ENCODE data around the gene CPEB2.

CPEB2 gene

GRCh38 chr4:15018361-15018760 lies 16.1 kb downstream of the CPEB2 start:
- Histone ChIP-seq H3K9me3 (ENCODE audit: control insufficient read depth, insufficient read depth, low read length) (no peaks in the 10 kb centered on the region), H3F3A (ENCODE audit: control insufficient read depth, insufficient read depth) (no peaks in the 10 kb centered on the region), H3K27me3 (ENCODE audit: control insufficient read depth, low read length) (no peaks in the 10 kb centered on the region), H3K4me2 (ENCODE audit: low read length) (no peak overlapping the region), H3K4me1 (ENCODE audit: control insufficient read depth, low read length) (no peaks in the 10 kb centered on the region), H3K4me3 (ENCODE audit: low read length) (no peak overlapping the region), H3K36me3 (ENCODE audit: control insufficient read depth, low read length) (peaks cover 13% of the 10 kb centered on the region), H3K79me2 (ENCODE audit: control insufficient read depth, low read length) (no peaks in the 10 kb centered on the region), H3K27ac (ENCODE audit: low read depth, low read length) (no peak overlapping the region), H4K20me1 (ENCODE audit: control insufficient read depth, insufficient read depth, low read depth, low read length) (no peaks in the 10 kb centered on the region), H3K9me2 (replicated peaks; ENCODE audit: control insufficient read depth, low read length) (no peaks in the 10 kb centered on the region)
- TF ChIP-seq CTCF (IDR thresholded peaks at IDR 0.05; ENCODE audit: low read depth, low read length, poor library complexity, severe bottlenecking) (no peak), EZH2phosphoT487 (IDR thresholded peaks at IDR 0.05; ENCODE audit: borderline replicate concordance, low read length) (no peak)

DNA sequence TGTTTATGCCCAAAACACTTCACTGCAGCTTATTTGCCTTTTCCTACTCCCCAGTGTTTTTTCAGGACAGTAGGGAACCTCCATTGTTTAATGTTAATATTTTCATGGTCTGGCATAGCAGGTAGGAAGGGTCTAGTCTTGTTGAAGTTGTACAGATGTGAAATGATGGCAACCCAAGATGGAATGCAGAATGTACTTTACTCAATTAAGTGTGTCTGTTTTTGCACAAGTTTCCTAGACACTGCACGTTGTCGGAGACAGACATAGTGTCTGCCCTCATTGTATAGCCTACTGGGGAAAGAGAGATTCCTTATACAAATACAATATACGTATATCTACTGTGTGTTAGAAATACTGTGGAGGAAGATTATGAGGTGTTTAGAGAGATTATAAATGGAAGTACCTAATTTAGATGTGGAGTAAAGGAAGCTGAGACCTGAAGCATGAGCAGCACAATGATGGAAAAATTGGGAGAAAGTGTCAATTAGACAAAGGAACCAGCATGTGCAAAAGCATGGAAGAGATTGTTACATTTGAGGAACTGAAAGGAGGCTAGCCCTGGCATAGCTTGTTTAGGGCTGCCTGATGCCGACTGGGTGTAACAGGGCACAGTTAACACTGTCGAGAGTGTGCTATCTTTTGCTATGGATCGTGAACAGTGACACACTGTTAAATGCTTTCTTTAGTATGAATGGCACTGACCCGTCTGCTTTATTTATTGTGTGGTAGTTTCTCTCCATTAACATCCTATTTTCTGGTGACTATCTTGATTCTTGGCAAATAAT lies 18.4 kb downstream of the CPEB2 start:
- no peaks in the 10 kb centered on the region for H3K4me1 ChIP-seq (ENCODE audit: control insufficient read depth, low read length)
- no peaks in the 10 kb centered on the region for H4K20me1 ChIP-seq (ENCODE audit: control insufficient read depth, insufficient read depth, low read depth, low read length)
- no peaks in the 10 kb centered on the region for H3K27me3 ChIP-seq (ENCODE audit: control insufficient read depth, low read length)
- H3K9me3 ChIP-seq (ENCODE audit: control insufficient read depth, insufficient read depth, low read length), result no peaks in the 10 kb centered on the region
- no peaks in the 10 kb centered on the region for H3K79me2 ChIP-seq (ENCODE audit: control insufficient read depth, low read length)
- H3K27ac ChIP-seq (ENCODE audit: low read depth, low read length), result no peak overlapping the region
- H3K4me2 ChIP-seq (ENCODE audit: low read length), result no peak overlapping the region
- H3F3A ChIP-seq (ENCODE audit: control insufficient read depth, insufficient read depth), result no peaks in the 10 kb centered on the region
- no peak for TF ChIP-seq CTCF (IDR thresholded peaks at IDR 0.05; ENCODE audit: low read depth, low read length, poor library complexity, severe bottlenecking)
- TF ChIP-seq EZH2phosphoT487 (IDR thresholded peaks at IDR 0.05; ENCODE audit: borderline replicate concordance, low read length), result no peak
- H3K36me3 ChIP-seq (ENCODE audit: control insufficient read depth, low read length), result peaks cover 10% of the 10 kb centered on the region
- H3K9me2 ChIP-seq (replicated peaks; ENCODE audit: control insufficient read depth, low read length), result no peaks in the 10 kb centered on the region
- H3K4me3 ChIP-seq (ENCODE audit: low read length), result no peak overlapping the region

DNA sequence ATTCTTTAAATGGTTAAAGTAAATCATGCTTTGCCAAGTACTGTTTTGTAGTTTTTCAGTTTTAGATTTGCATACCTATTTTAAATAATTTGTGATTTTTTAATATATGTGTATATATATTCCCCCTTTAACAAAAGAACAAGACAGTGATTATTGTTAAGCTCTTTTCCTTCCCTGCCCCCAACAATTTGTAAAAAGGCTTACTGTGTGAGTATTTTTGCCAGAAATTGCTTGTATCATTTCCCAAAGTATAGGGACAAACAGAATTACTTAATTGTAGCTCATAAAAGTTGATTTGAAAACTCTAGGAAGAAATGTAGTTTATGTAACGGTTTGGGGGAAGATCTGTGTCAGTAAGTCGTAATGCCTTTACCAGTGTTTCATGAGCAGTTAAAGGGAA lies 19.0 kb downstream of the CPEB2 start:
- H3K36me3 ChIP-seq (ENCODE audit: control insufficient read depth, low read length), result peaks cover 10% of the 10 kb centered on the region
- H4K20me1 ChIP-seq (ENCODE audit: control insufficient read depth, insufficient read depth, low read depth, low read length), result no peaks in the 10 kb centered on the region
- no peaks in the 10 kb centered on the region for H3K9me3 ChIP-seq (ENCODE audit: control insufficient read depth, insufficient read depth, low read length)
- no peak overlapping the region for H3K4me3 ChIP-seq (ENCODE audit: low read length)
- no peaks in the 10 kb centered on the region for H3F3A ChIP-seq (ENCODE audit: control insufficient read depth, insufficient read depth)
- no peaks in the 10 kb centered on the region for H3K27me3 ChIP-seq (ENCODE audit: control insufficient read depth, low read length)
- no peak for TF ChIP-seq CTCF (IDR thresholded peaks at IDR 0.05; ENCODE audit: low read depth, low read length, poor library complexity, severe bottlenecking)
- no peak for TF ChIP-seq EZH2phosphoT487 (IDR thresholded peaks at IDR 0.05; ENCODE audit: borderline replicate concordance, low read length)
- no peak overlapping the region for H3K27ac ChIP-seq (ENCODE audit: low read depth, low read length)
- no peaks in the 10 kb centered on the region for H3K4me1 ChIP-seq (ENCODE audit: control insufficient read depth, low read length)
- no peak overlapping the region for H3K4me2 ChIP-seq (ENCODE audit: low read length)
- no peaks in the 10 kb centered on the region for H3K9me2 ChIP-seq (replicated peaks; ENCODE audit: control insufficient read depth, low read length)
- H3K79me2 ChIP-seq (ENCODE audit: control insufficient read depth, low read length), result no peaks in the 10 kb centered on the region
